Right atrium auricular region (tissue), 2 donors: Measurements from ENCODE around the gene ARHGAP27. TPM values are rescaled to one million over a fixed set of nuclear protein-coding genes. Genes with fewer than 3 reads are reported as not detected.

ENCODE experiments used
- DNase-seq: peaks from one replicate; pipeline ENCODE4 v3.0.0-alpha.2; 2019; ENCODE audit warnings: low spot score
- H3K27ac ChIP-seq, 2 donors: fragments of 200-600 bp; sonication (generic); 1 replicate in 1 of 2; 2 replicates in 1 of 2; pipeline ENCODE4 v1.5.1; 2016 to 2019
- H3K27me3 ChIP-seq, 2 donors: fragments of 200-600 bp; sonication (generic); one replicate each; pipeline versions ENCODE4 v1.5.1 to v1.6.0; 2017 to 2019
- H3K36me3 ChIP-seq: fragments of 200-600 bp; sonication (generic); one replicate; pipeline ENCODE4 v1.5.1; 2016
- H3K4me1 ChIP-seq, 2 donors: fragments of 200-600 bp; sonication (generic); one replicate each; pipeline versions ENCODE4 v1.5.1 to v1.6.0; 2017 to 2019
- H3K4me3 ChIP-seq, 2 donors: fragments of 200-600 bp; sonication (generic); 1 replicate in 1 of 2; 2 replicates in 1 of 2; pipeline ENCODE4 v1.5.1; 2017 to 2019; ENCODE audit warnings: mild to moderate bottlenecking in 1 of 2, moderate library complexity in 1 of 2
- H3K9me3 ChIP-seq, 2 donors: fragments of 200-600 bp; sonication (generic); one replicate each; pipeline ENCODE4 v1.5.1; 2019
- total RNA-seq, 2 donors: library from RNA; depleted of rRNA; stranded (reverse); fragments of >200 nt; gene quantifications; one replicate each; pipeline ENCODE4 v1.1.0, GENCODE V29; 2016
- TF ChIP-seq, protein P1 (sequence below), 2 donors: fragments of 200-600 bp; sonication (generic); IDR thresholded peaks; one replicate each; pipeline ENCODE4 v1.5.1; 2019; ENCODE audit warnings: antibody characterized with exemption in 2 of 2

The ARHGAP27 gene
- total RNA-seq, 2 donors from 2014 or later = 18.9 to 21.9 TPM

DNA sequence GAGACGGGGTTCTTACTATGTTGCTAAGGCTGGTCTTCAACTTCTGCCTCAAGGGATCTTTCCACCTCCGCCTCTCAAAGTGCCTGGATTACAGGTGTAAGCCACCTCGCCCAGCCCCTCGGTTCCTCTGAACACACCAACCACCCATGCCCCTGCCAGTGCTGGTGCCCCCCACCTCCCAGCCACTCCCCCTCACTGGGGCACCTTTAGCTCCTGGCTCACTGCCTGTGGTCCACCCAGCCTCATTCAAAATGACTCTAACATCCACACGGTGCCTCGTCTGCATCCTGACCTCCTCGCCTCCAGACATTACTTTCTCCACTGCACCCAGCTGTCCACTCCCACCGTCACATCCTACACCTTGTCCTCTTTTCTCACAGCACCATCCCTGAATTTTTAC lies 55.3 kb downstream of the ARHGAP27 start:
- H3K4me3 ChIP-seq = no peak overlapping the region
- no peaks in the 10 kb centered on the region for H3K9me3 ChIP-seq
- no peak overlapping the region for H3K27ac ChIP-seq
- TF ChIP-seq, protein P1, sequence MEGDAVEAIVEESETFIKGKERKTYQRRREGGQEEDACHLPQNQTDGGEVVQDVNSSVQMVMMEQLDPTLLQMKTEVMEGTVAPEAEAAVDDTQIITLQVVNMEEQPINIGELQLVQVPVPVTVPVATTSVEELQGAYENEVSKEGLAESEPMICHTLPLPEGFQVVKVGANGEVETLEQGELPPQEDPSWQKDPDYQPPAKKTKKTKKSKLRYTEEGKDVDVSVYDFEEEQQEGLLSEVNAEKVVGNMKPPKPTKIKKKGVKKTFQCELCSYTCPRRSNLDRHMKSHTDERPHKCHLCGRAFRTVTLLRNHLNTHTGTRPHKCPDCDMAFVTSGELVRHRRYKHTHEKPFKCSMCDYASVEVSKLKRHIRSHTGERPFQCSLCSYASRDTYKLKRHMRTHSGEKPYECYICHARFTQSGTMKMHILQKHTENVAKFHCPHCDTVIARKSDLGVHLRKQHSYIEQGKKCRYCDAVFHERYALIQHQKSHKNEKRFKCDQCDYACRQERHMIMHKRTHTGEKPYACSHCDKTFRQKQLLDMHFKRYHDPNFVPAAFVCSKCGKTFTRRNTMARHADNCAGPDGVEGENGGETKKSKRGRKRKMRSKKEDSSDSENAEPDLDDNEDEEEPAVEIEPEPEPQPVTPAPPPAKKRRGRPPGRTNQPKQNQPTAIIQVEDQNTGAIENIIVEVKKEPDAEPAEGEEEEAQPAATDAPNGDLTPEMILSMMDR (IDR thresholded peaks at IDR 0.05) = no peak
- H3K4me1 ChIP-seq = peaks cover 4 to 43% of the 10 kb centered on the region in 2 donors
- no peak for DNase-seq
- H3K27me3 ChIP-seq = no peaks in the 10 kb centered on the region
- H3K36me3 ChIP-seq = no peaks in the 10 kb centered on the region

DNA sequence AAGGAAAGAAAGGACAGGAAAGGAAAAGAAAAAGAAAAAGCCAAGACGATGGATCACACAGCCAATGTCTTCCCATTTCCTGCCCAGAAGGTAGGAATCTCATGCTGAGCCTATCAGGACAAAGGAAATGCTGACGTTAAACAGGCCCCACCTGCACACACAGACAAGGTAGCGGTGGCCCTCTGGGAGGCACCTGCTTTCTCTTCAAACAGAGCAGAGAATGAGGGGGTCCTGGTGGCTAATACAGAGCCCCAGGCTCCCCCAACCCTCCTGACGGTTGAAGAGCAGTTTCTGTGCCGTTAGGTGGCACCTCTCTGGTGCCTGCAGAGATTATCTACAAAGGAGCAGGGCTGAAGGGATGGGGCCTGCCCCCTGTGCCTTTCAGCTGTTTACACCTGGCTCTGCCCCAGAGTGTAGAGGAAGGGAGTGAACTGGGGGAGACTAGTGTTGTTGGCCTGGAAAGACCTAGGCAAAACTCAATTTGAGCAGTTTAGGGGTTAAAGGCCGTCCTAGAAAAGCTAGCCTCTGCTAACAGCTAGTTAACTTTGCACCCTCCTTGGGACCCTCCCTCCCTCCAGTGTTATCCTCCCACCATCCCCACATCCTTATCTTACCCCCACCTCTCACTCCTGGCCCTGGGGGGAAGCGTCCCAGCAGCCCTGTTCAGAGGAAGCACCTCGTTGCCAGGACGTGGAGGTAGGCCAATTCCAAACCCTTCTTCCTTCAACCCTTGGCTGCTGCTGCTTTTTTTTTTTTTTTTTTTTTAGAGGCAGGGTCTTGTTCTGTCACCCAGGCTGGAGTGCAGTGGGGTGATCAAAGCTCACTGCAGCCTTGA lies 56.3 kb downstream of the ARHGAP27 start:
- Histone ChIP-seq H3K4me3 (no peak overlapping the region), H3K27me3 (no peaks in the 10 kb centered on the region), H3K36me3 (no peaks in the 10 kb centered on the region), H3K9me3 (no peaks in the 10 kb centered on the region), H3K4me1 (peaks cover 4 to 46% of the 10 kb centered on the region in 2 donors), H3K27ac (no peak overlapping the region)
- DNase-seq = no peak
- TF ChIP-seq, protein P1 (IDR thresholded peaks at IDR 0.05) = no peak

DNA sequence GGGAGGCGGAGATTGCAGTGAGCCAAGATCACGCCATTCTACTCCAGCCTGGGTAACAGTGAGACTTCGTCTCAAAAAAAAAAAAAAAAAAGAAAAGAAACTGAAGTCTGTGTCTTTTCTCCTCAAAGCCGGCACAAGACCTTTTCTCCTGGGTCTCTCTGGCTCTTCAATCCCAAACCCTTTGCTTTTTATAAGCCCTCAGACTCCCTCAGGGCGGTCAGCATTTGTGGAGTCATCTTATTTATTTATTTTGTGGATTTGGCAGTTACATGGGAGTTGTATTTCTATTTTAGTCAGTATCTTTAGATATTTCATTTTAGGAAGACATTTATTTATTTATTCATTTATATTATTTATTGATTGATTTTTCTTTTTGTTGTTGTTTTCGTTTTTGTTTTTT lies 58.2 kb downstream of the ARHGAP27 start:
- Histone ChIP-seq H3K27me3 (no peaks in the 10 kb centered on the region), H3K9me3 (no peaks in the 10 kb centered on the region), H3K4me3 (no peak overlapping the region), H3K36me3 (no peaks in the 10 kb centered on the region), H3K27ac (peak overlapping the region; percentile 82 to 88), H3K4me1 (peaks cover 4 to 38% of the 10 kb centered on the region in 2 donors)
- no peak for DNase-seq
- TF ChIP-seq, protein P1 (IDR thresholded peaks at IDR 0.05) = no peak

DNA sequence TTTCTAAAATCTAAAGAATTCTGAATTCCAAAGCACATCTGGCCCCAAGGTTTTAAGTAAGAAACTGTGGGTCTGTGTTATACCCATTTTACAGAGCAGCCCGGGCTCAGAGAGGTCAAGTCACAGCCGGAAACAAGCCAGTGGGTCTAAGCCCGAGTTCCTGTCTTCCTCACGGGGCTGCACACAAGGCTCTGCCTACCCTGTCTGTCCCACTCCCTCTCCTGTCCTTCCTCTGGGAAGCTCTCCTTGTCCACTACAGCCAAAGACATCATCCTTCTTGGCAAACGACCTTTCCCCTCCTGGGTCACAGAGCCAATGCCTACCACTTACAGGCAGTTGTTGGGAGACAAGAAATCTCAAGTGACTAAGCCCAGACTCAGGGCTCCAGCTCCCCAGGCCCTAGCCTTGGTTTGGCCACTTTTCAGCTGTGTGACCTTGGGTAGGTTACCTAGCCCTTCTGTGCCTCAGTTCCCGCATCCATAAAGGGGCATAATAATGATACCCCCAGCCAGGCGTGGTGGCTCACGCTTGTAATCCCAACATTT lies 60.3 kb downstream of the ARHGAP27 start:
- TF ChIP-seq, protein P1 (IDR thresholded peaks at IDR 0.05) = no peak
- Histone ChIP-seq H3K9me3 (no peaks in the 10 kb centered on the region), H3K4me3 (no peak overlapping the region), H3K27me3 (no peaks in the 10 kb centered on the region), H3K4me1 (peaks cover 4 to 38% of the 10 kb centered on the region in 2 donors), H3K36me3 (no peaks in the 10 kb centered on the region), H3K27ac (peak overlapping the region; percentile 82 to 88)
- no peak for DNase-seq

DNA sequence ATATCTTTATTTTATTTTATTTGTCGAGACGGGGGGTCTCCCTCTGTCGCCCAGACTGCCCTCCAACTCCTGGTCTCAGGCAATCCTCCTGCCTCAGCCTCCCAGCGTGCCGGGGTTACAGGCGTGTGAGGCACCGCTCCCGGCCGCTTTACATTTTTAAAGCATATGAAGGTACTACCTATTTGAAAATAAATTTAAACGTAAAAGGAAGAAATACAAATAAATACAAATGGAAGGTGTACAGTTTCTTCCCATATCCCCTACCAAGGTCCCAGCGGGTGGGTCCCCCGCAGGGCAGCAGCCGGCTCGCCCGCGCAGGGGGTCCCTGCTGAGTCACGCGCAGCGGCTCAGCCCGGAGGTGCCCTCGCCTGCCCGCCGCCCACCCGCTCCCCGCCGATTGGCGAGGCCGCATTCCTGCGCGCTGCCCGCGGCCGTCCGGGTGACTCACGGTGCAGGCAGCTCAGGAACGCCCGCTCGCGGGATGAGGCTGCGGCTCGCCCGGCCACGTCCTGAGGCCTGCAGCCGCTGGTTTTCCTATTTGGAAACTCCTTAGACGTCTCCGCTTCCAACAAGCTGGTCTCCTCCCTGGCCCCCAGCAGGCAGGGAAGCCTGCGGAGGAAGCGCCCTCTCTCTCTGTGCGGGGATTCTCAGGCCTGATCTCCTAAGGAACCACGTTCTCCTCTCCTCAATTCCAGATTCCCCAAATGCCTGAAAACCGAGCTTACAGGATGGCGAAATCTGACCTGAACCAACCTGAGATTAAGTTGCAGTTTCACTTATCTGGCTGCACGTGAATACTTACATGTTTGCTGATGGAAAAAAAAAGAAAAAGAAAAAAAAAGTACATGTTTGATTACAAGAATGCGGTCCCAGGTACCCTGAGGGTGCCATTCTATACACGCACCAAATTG lies 61.0 kb downstream of the ARHGAP27 start:
- H3K27me3 ChIP-seq = no peaks in the 10 kb centered on the region
- H3K27ac ChIP-seq = peak overlapping the region; percentile 82 to 88
- peak overlapping the region; percentile 7 to 28 for H3K4me3 ChIP-seq
- peaks cover 4 to 38% of the 10 kb centered on the region in 2 donors for H3K4me1 ChIP-seq
- no peaks in the 10 kb centered on the region for H3K9me3 ChIP-seq
- TF ChIP-seq, protein P1 (IDR thresholded peaks at IDR 0.05) = no peak
- H3K36me3 ChIP-seq = no peaks in the 10 kb centered on the region
- DNase-seq = peak; percentile 90
